Frontal cortex (tissue), 4 donors: ENCODE data around the gene MRPL36. TPM values are rescaled to one million over a fixed set of nuclear protein-coding genes. Genes with fewer than 3 reads are reported as not detected.

ENCODE experiments used
- DNase-seq, 2 donors: peaks; one replicate each; pipeline ENCODE4 v3.0.0; 2012; ENCODE audit warnings: low spot score in 2 of 2
- FAIRE-seq: peaks from 2 replicates; lab custom pipeline; 2012; peaks lifted over from hg19 to GRCh38; lab: Jason Lieb, UNC
- total RNA-seq: library from RNA; depleted of rRNA; stranded (reverse); fragments of >200 nt; gene quantifications from one replicate; pipeline ENCODE4 v1.2.3, GENCODE V29; 2014
- donor health status: control.
- donor health status: control.
- donor health status: control.

Gene MRPL36
- total RNA-seq, 1 donor from 2014 or later = 20.0 TPM

DNA sequence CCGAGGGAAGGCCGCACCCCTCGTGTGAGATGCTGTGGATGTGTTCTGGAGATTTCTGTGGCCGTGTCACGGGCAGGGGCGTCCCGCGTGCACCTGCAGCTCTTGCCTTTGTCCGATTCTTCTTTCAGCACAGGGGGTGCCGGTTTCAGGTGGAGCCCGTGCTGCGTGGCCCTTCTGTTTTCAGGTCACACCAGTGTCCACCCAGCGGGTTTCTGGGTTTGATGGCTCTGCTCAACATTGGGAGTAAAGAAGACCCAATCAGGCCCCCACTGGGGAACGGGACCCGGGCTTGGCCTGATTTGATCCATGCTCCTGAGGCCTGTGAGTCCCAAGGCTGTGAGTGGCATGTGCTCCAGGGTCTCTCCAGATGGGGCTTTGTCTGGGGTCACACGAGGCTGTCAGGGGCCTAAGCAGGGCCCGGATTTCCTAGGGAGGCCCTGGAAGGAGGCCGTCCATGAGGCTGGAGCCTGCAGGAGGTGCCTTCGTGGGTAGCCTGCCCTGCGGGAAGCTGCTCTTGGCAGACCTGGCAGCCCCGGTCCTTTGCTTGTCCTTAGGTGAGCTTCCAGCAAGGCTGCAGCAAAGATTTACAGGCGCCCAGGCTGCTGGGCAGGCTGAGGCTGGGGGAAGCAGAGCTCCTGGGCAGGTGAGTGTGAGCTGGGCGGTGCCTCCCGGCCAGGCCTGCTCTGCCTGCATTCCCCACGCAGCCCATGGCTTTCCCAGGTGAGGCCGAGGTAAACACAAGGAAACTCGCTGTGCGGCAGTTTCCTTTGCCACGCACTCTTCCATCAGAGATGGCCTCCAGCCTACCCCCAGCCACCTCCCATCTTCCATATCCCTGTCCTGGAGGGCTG is 12.8 kb downstream of the MRPL36 start:
- FAIRE-seq (no peak), DNase-seq (no peak)

DNA sequence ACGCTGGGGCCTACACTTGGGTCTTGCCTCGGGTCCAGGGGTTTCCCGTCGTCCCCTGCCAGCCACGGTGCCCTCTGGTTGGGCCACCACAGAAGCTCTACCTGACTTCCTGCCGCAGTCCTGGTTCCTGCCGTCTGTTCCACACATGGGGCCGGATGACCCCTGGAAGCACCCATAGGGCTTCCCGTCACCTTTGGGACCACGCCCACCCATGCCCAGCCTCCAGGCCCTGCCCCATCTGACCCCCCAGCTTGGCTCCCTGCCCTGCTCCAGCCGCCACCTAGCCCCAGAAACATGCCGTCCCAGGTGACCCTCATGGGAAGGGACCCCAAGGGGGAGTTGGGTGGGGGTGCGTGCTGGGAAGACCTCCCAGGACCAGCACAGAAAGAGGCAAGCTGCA is 13.7 kb downstream of the MRPL36 start:
- DNase-seq (no peak), FAIRE-seq (no peak)

DNA sequence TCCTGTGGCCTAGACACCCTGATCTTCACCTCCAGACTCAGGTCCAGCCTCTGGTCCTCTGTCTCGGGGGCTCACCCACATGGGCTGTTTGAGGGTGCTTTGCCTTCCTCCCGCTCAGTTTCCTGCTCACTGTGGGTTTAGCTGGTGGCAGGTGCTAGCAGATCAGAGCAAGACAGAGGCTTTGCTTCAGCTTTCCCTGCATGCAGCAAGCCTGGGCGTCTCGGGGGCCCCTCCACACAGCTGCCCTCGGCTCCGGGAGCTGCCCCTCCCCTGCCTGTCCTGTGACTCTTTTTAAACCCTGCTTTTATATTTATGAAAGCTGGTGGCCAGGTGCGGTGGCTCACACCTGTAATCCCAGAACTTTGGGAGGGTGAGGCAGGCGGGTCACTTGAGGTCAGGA is 14.6 kb downstream of the MRPL36 start:
- no peak for FAIRE-seq
- no peak for DNase-seq

DNA sequence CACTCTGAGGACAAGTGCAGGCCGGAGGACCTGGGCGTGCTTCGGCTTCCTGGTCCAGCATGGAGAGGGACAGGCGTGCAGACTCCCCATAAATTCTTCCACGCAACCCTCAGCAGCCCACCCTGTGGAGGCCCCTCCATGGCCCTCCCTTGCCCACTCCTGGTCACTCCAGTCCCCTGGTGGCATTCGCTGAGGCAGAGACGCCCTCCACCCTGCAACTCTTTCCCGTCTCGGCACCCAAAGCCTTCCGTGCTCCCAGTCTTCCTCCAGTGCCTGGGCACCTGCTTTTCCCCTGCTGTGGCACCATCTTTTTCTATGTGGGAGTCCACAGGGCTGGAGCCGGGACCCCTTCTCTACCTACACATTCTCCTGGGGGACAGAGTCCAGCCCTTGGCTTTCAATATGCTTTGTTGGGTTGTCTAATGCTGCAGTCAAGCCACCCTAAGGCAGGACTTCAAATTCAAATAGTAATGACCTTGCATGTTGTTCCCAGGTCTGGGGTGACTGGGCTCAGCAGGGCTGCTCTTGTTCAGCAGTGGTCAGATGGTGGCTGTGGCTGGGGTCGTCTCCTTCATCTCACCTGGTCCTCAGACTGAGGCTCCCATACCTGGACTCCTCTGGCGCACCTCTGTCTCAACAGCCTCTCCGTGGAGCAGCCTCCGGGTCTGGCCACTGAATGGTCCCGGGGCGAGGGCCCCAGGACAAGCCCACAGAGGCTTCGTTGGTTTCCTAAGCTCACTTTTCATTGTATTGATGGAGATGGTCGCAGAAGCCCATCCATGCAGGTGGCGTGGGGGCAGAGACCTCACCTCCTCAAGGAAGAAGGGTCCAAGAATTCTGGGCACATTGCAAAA is 15.2 kb downstream of the MRPL36 start:
- DNase-seq = no peak
- FAIRE-seq = no peak

DNA sequence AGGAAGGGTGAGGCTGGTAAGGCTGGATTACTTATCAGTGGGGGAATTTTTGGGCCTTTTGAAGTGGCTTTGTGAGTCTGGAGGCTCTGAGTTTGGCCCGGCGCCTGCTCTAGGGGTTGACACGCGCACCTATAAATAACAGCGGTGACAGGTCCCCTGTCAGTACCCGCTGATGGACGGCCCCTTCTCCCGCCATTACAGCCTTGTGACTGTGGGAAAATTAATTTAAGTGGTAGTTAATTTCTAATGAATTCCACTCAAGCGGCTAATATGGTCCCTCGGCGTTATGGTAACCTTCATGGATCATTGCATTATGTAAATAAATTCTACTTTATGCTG is 16.5 kb downstream of the MRPL36 start:
- no peak for FAIRE-seq
- DNase-seq = no peak

DNA sequence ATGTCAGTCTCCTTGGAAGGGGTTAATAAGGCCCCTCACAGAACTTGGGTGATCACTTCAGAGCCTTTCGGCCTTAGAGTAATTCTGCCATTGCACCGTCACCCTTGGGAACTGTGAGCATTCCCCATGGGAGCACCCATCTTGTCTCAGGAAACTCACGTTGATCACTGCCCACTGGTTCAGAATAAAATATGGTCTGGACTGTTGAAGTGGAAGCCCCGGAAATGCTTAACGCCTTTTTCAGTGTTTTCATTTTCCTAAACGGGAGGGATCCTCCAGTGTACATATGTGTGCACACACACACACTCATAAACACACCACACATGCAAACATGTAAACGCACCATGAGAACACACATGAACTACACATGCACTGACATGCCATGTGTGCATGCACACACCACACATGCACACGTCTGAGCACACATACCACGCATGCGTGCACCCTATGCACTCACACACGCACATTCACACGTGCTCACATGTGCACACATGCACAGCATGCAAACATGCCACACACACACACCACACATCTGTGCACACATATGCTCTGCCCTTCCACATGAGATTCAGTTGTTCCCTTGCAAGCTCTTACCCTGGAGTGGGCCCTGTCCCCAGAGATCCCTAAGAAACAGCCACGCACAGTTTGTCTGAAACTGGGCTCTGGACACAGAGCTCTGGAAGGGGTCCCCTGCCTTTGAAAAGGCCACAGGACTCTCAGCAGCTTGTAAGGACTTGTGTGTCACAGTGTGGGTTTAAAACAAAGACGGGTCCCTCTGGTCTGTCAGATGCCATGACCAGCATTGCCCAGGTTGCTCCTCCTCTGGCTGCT is 17.0 kb downstream of the MRPL36 start:
- FAIRE-seq = no peak
- DNase-seq = no peak

DNA sequence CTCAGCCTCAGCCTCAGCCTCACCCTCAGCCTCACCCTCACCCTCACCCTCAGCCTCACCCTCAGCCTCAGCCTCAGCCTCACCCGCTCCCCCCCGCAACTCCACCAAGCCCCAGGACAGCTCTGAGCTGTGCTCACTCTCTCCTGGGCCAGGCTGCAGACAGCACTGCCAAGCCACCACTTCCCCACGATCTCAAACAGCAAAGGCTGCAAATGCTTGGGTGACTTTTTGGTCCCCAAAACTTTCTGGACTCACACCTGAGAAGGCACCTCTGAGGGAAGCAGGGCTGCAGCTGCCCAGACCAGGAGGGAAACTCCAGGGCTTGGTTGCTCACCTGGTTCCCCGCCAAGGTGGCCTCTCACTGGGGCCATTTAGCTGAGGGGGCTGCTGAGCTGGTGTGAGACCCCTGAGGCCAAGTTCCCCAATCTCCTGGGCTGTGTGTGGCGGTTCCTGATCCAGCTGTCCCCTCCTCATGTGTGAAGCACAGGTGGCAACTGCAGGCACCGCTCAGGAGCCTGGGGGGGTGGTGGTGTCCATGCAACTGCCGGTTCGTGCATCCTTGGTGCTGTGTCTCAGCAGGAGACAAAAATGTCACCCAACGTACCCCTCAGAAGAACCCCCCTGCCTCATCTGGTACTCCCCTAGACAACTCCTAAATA is 17.8 kb downstream of the MRPL36 start:
- DNase-seq (no peak), FAIRE-seq (no peak)

DNA sequence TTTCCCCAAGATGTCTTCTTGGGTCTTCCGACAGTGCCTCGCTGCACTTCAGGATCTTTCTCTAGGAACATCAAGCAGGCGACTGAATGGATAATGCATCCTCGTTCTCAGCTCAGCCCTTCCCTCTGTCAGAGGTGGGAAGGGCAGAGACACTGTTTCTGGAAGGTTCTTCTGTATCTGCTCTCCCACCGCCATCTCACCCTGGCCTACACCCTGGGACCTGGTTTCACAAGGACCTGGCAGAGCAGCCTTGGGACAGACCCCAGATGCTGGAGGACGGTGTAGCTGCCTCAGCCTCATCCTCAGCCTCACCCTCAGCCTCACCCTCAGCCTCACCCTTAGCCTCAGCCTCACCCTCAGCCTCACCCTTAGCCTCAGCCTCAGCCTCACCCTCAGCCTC is 18.5 kb downstream of the MRPL36 start:
- FAIRE-seq (no peak), DNase-seq (no peak)

DNA sequence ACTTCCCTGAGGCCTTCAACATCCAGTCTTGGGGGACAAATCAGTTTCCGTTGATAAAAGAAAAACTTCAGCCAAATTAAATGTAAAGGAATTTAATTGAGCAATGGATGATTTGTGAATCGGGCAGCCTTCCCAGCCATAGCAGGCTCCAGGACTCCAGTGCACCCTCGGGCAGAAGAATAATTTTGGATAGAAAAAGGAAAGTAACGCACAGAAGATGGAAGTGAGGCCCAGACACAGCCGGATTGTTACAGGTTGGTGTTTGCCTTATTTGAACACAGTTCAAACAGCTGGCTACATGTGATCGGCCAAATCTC is 19.1 kb downstream of the MRPL36 start:
- FAIRE-seq (no peak), DNase-seq (no peak)

DNA sequence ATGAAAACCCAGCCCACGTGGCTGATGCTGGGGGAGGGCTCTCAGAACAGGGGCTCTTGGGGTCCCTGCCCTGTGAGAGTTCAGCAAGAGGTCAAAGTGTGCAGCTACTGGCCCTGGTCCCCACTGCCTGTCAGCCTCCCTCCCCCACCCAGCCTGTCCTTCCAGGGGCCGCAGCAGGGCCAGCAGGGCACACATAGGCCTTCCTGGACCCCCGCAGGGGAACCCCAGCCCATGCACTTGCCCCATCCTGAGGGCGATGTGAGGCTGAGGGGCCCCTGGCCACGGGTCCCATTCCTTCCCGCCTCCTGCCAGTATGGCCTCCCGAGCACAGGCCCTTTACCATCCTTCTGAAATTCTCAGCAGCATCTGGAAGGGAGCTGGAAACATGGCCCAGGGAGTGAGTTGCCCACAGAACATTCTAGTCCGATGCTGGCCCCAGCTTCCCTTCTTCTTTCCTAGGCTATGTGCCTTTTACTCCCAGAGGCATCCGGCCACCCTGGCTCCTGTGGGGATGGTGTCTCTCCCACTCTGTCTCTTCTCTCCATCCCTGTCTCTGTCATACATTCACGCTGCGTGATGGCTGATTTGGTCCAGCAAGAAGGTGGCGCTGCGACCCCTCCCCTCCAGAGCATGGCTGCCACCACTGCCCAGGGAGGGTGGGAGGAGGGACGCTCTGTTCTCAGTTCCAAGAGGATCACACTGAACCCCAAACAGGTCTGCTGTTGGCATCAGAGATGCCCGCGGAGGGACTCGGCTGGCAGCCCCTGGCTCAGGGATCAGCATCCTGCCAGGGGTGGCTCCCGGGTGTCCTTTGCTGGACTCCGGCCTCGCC is 19.6 kb downstream of the MRPL36 start:
- FAIRE-seq (no peak), DNase-seq (no peak)

DNA sequence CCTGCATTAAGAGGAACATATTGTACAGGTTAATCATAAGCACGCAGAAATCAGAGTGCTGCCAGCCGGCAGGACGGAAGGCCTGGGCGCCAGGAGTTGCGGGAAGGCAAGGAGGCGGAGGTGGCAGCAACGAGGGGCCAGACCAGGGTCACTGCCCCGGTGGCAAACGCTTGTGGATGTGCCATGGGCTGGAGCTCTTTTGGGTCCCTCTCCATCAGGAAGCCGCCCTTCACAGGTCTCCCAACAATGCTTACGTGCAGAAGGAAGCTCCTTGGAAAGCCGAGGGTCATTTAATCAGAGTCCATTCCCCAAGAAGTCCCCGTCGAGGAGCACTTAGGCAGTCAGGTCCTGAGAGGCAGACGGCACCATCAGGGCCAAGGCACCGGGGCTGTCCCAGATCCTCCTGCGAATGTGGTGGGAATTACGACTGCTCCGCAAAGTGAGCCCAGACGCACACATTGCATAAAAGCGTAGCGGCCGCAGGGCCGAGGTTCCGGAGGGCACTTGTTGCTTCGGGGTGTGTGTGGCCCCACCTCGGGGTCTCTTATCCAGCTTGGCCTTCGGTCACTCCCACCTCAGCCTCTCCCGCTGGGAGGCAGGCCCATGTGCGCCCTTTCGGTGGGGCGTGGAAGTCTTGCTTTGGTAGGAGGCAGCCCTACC is 20.5 kb downstream of the MRPL36 start:
- FAIRE-seq = no peak

DNA sequence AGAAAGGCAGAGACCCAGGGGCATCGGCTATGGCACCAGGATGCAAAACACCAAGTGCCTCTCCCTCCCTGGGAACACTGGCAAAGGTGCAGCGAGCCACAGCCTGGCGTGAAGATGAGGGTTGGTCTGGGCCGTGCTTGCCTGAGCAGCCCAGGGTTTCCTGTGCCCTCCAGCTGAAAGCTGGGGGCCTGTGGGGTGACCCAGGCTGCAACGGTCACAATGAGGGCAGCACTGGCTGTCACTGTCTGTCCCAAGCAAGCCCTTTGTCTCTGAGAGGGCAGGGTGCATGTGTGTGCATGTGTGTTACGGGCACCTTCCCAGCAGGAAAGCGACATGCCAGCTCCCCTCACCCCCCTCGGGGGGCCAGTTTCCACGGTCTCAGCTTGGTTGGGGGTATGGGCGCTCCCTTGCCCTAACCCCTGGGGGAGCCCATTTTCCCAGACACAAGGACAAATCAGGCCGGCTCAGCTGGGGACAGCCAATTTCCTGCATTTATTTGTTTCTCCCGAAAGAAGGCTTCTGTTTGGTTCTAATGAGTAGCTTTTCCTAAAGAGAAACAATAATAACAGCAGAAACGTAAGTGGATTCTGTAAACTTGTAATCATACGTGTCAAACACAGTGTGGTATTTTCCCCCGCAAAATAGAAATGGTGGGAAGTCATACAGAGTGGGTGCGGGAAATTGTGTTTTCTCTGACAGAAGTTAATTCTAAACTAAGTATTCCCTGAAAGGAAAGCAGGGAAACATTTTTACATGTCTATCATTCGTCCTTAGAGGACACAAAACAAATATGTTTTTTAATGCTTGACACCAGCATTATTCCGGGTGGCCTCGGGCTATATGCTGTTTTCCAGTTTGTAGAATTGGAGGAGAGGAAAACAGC is 21.3 kb downstream of the MRPL36 start:
- DNase-seq = no peak
- no peak for FAIRE-seq

More for the DNA sequence above, 20.5 kb downstream of the MRPL36 start:
- DNase-seq = no peak

DNA sequence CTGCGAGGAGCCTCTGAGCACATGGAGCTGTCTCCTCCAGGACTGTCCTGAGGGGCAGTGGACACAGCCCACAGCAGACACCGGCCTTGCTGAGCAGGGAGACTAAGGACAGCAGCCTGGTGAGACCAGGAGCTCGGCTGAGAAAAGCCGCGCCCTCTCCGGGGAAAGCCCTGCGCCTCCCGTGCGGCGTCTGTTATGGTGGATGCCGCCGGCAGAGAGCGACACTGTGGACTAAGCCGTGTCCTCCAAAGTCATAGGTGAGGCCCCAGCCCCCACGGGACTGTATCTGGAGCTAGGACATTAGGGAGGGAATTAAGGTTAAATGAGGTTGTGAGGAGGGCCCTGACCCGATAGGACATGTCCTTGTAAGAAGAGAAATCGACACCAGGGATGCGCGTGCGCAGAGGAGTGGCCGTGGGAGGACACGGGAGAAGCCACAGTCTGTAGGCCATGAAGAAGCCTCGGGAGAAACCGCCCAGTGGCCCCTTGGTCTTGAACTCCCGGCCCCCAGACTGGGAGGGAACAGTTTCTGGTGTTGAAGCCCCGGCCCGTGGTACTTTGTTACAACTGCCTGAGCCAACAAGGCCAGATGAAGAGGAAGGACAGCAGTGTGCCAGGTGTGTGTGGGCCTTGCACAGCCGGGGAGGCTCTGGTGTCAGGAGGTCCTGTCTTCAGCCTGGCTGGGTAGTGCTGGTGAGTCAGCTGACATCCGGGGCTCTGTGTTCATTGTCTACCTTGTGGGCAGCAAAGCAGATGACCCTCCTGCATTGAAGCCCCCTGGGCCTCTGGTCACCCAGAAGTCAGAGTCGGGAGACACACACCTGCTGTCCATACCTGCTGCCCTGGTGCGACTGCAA is 22.1 kb downstream of the MRPL36 start:
- no peak for DNase-seq
- FAIRE-seq = no peak

DNA sequence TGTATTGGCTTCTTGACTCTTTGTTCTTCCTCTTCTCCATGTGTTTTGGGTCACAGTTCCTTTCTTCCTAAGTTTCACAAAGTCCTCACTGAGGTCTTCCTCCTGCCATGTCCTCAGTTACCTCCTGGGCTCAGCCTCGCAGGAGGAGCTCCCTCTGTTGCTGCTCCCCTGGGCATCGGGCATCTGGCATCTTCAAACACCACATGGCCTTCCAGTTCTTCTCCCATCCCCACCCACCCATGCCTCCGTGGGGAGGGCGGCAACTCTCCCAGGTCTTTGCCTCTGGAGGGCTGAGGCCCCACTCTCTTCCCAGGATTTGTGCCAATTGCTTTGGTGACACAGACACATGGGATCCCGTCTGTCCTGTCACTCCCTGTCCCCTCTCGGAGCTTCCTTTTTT is 22.8 kb downstream of the MRPL36 start:
- DNase-seq (no peak), FAIRE-seq (no peak)

DNA sequence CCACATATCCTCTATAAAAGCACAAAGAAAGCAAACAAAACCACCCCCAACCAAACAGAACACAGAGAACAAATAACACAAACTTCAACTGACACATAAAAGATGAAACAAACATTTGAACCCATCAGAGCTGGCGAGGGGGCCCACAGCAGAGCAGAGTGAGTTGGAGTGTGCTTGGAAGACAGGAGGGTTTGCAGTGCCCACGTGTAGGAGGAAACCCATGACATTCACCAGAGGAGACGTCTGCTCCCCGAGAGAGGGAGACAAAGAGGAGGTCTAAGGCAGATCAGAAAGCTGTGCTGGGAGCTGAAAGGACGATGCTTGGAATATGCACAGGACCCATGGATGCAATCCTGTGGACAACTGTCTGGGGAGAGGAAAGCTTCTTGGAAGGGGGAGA is 27.0 kb downstream of the MRPL36 start:
- DNase-seq (no peak), FAIRE-seq (no peak)

DNA sequence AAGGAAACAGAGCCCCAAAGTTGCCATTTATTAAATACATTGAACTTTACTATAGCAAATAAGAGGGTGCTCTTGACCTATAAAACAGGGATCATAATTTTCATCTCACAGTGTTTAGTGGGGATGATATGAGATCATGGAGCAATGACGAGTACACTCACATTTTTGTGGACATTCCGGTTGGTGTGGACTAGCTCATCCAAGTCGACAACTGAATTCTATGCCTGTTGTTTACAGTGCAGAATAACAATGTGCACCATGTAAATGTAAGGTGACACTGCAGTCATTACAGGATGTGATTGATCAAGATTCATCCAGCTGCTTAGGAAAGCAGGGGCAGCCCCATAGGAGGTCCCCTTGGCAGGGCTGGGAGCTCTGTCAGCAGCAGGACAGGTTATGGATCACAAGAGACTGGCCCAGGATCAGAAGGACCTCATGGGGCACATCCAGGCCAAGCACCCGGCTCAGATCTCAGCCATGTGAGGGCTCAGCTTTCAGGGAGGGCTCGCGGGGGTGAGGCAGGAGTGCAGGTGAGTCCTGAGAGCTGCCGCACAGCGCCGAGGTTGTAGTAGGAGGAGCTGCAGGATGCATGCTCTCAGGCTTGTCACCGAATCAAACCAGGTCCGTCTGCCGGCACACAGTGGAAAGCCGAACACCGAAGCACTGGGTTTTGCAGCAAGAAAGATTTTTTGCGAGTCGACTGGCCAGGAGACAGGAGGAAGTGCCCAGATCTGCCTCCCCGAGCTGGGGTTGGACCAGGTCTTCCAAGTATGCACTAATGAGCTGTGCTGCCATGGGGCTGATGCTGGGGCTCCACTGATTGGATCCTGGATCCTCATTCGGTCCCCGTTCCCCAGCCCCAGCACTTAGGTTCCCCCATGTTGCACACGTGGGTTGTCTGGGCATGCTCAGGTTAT is 28.2 kb downstream of the MRPL36 start:
- DNase-seq (no peak), FAIRE-seq (no peak)
